A549 (cell line): ENCODE results near the gene FERMT1.

Experiments
- CBX2 ChIP-seq: fragments of 200-600 bp; sonication (generic); IDR thresholded peaks from 2 replicates; pipeline ENCODE4 v1.6.1; 2016; ENCODE audit warnings: low read depth, mild to moderate bottlenecking, borderline replicate concordance
- ELK1 ChIP-seq: fragments of 150-350 bp; IDR thresholded peaks from 2 replicates; pipeline ENCODE4 v1.6.1; 2014; ENCODE audit warnings: low read depth, mild to moderate bottlenecking, low read length
- JUN ChIP-seq, 2 experiments: fragments of >200 bp; sonication (Bioruptor Twin); formaldehyde crosslinking; IDR thresholded peaks; 2 replicates in 1 of 2; 3 replicates in 1 of 2; pipeline ENCODE4 v1.6.1; 2016 to 2017
- USF2 ChIP-seq: fragments of 450-650 bp; IDR thresholded peaks from 2 replicates; pipeline ENCODE4 v1.6.1; 2014; ENCODE audit warnings: antibody characterized with exemption
- ZNF302 ChIP-seq: fragments of 250-450 bp; sonication (Bioruptor Pico); IDR thresholded peaks from 2 replicates; pipeline ENCODE4 v1.9.0; 2021; ENCODE audit warnings: inconsistent platforms, mild to moderate bottlenecking, moderate library complexity

GRCh38 chr20:6079016-6079415 is 43.8 kb downstream of the FERMT1 start:
- TF ChIP-seq CBX2, result no peak
- no peak for TF ChIP-seq ELK1
- no peak for TF ChIP-seq JUN (IDR thresholded peaks at IDR 0.05)
- no peak for TF ChIP-seq USF2
- no peak for TF ChIP-seq ZNF302 (CRISPR knock-in tag)
